BLaER1 treated with 17β-estradiol and CSF1 and Interleukin-3, amounts not matched to agents 10 nM and 100 nM (cell line): ENCODE measurements around the gene CARD14.

Experiments
- H3K27ac ChIP-seq, 11 experiments: shearing (Covaris generic); formaldehyde crosslinking; 2 replicates each; pipeline ENCODE4 v1.8.1; 2022
- H3K27me3 ChIP-seq, 11 experiments: shearing (Covaris generic); formaldehyde crosslinking; 2 replicates each; pipeline ENCODE4 v1.8.1; 2022
- H3K36me3 ChIP-seq, 11 experiments: shearing (Covaris generic); formaldehyde crosslinking; 2 replicates each; pipeline ENCODE4 v1.8.1; 2022
- H3K4me1 ChIP-seq, 10 experiments: shearing (Covaris generic); formaldehyde crosslinking; 2 replicates each; pipeline ENCODE4 v1.8.1; 2022
- H3K4me2 ChIP-seq, 11 experiments: shearing (Covaris generic); formaldehyde crosslinking; 2 replicates each; pipeline ENCODE4 v1.8.1; 2022
- H3K4me3 ChIP-seq, 10 experiments: shearing (Covaris generic); formaldehyde crosslinking; 2 replicates each; pipeline ENCODE4 v1.8.1; 2022
- H3K9ac ChIP-seq, 11 experiments: shearing (Covaris generic); formaldehyde crosslinking; 2 replicates each; pipeline ENCODE4 v1.8.1; 2022
- H3K9me3 ChIP-seq, 11 experiments: shearing (Covaris generic); formaldehyde crosslinking; replicated peaks in 1 of 11; 2 replicates each; pipeline ENCODE4 v1.8.1; 2022
- H4K20me1 ChIP-seq, 11 experiments: shearing (Covaris generic); formaldehyde crosslinking; 2 replicates each; pipeline ENCODE4 v1.8.1; 2022
- Cebpa-rat ChIP-seq, 11 experiments: shearing (Covaris generic); IDR thresholded peaks; 2 replicates each; pipeline ENCODE4 v1.8.1; 2022

CARD14 gene

DNA sequence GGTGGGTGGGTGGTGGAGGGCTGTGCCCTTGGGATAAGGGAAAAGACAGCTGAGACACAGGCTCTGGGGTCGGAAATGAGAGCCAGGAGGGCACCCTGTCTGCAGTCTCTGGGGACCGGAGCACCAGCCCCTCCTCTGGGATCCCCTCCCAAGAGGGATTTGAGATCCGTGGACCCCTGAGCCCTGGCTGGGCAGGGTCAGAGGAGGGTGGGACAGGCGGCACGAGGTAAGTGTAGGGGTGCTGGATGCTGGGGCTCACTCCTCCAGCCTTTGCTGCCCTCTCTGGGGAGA, 49.9 kb downstream of the CARD14 start:
- H3K27me3 ChIP-seq, result peaks cover 6 to 48% (median 23%) of the 10 kb centered on the region in 11 experiments; a peak in 21 of 22 replicates
- H3K4me3 ChIP-seq, result peak overlapping the region; percentile 60 to 97 (median 82)
- H3K4me2 ChIP-seq, result peak overlapping the region; percentile 90 to 100 (median 98)
- peaks cover 0 to 63% (median 7%) of the 10 kb centered on the region in 11 experiments; a peak in 11 of 22 replicates for H3K36me3 ChIP-seq
- H3K27ac ChIP-seq, result peak overlapping the region; percentile 72 to 98 (median 93)
- H3K9me3 ChIP-seq, result no peaks in the 10 kb centered on the region
- H3K9ac ChIP-seq, result peak overlapping the region; percentile 77 to 97 (median 93)
- TF ChIP-seq Cebpa-rat (IDR thresholded peaks at IDR 0.05), result no peak
- peaks cover 7 to 74% (median 33%) of the 10 kb centered on the region in 11 experiments; a peak in 18 of 22 replicates for H4K20me1 ChIP-seq
- H3K4me1 ChIP-seq, result peaks cover 38 to 75% (median 48%) of the 10 kb centered on the region in 10 experiments

DNA sequence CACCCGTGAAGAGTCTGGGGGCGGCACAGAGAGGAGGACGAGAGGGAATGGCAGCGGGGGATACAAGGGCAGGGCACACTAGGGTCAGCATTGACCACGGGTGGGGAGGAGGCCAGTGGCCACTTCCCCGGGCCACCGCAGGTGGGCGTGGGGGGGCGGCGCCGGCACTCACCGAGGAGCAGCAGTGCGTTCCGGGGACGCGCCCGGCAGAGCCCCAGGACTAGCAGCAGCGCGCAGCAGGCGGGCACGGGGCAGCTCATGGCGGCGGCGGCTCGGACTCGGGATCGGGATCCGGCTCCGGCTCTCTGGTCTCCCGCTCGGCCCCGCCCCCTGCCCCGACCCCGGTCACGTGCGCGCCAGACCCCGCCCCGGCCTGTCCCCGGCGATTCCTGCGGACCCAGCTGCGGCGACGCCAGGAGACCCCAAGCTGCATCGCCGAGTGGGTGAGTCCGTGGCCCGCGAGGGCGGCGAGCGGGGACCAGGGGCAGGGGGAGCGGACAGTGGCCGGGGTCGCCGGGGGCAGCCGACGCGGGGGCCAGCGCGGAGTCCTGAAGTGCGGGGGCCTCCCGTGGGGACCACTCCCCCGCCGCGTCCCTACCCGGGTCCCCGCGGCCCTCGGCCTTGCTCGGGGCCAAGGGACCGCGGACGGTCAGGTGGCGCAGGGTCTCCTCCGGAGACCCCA, 50.4 kb downstream of the CARD14 start, which contains the start of the genes SGSH and SLC26A11:
SGSH (minus strand) TSS at position 280 of the 682 bp plus-strand sequence; CDS start at position 260, 20 bp downstream.
SLC26A11 (plus strand) TSS at position 374 of the 682 bp plus-strand sequence. CDS start 1,134 bp downstream, outside the sequence.
- Histone ChIP-seq H3K27me3 (peaks cover 6 to 48% (median 23%) of the 10 kb centered on the region in 11 experiments; a peak in 21 of 22 replicates), H3K4me3 (peak within 1 kb of the TSS; percentile 60 to 97 (median 82)), H3K9ac (peak within 1 kb of the TSS; percentile 77 to 97 (median 93)), H3K27ac (peak within 1 kb of the TSS; percentile 72 to 98 (median 93)), H3K4me2 (peak within 1 kb of the TSS; percentile 95 to 100 (median 98)), H3K4me1 (peaks cover 37 to 70% (median 46%) of the 10 kb centered on the region in 10 experiments), H3K9me3 (no peaks in the 10 kb centered on the region), H4K20me1 (peaks cover 7 to 74% (median 33%) of the 10 kb centered on the region in 11 experiments; a peak in 18 of 22 replicates), H3K36me3 (peaks cover 0 to 63% (median 7%) of the 10 kb centered on the region in 11 experiments; a peak in 10 of 22 replicates)
- TF ChIP-seq Cebpa-rat (IDR thresholded peaks at IDR 0.05), result no peak

DNA sequence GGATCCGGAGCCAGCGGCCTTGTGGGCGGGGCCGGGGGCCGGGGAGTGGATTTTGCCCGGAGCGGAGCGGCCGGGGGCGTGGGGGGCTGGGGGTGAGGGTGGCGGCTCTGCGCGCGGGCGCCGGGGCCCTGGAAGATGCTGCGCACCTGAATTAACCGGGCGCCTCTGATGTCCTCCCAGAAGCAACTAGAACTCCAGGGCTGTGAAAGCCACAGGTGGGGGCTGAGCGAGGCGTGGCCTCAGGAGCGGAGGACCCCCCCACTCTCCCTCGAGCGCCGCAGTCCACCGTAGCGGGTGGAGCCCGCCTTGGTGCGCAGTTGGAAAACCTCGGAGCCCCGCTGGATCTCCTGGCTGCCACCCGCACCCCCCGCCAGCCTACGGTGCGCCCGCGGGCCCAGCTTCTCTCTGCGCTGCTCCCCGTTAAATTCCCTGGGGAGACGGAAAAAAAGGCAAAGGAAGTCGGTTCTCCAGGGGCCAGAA, 50.9 kb downstream of the CARD14 start:
- Histone ChIP-seq H3K4me1 (peaks cover 37 to 65% (median 46%) of the 10 kb centered on the region in 10 experiments), H3K36me3 (peaks cover 0 to 63% (median 7%) of the 10 kb centered on the region in 11 experiments; a peak in 10 of 22 replicates), H3K4me2 (peak overlapping the region; percentile 95 to 100 (median 98)), H3K9me3 (no peaks in the 10 kb centered on the region), H3K4me3 (peak overlapping the region; percentile 60 to 97 (median 82)), H3K27ac (peak overlapping the region in 9 of 11 experiments; percentile 82 to 98 (median 95); a peak in 16 of 22 replicates), H4K20me1 (peaks cover 7 to 74% (median 33%) of the 10 kb centered on the region in 11 experiments; a peak in 18 of 22 replicates), H3K9ac (peak overlapping the region; percentile 77 to 97 (median 93); a peak in 21 of 22 replicates), H3K27me3 (peaks cover 6 to 48% (median 23%) of the 10 kb centered on the region in 11 experiments; a peak in 21 of 22 replicates)
- TF ChIP-seq Cebpa-rat (IDR thresholded peaks at IDR 0.05), result no peak

DNA sequence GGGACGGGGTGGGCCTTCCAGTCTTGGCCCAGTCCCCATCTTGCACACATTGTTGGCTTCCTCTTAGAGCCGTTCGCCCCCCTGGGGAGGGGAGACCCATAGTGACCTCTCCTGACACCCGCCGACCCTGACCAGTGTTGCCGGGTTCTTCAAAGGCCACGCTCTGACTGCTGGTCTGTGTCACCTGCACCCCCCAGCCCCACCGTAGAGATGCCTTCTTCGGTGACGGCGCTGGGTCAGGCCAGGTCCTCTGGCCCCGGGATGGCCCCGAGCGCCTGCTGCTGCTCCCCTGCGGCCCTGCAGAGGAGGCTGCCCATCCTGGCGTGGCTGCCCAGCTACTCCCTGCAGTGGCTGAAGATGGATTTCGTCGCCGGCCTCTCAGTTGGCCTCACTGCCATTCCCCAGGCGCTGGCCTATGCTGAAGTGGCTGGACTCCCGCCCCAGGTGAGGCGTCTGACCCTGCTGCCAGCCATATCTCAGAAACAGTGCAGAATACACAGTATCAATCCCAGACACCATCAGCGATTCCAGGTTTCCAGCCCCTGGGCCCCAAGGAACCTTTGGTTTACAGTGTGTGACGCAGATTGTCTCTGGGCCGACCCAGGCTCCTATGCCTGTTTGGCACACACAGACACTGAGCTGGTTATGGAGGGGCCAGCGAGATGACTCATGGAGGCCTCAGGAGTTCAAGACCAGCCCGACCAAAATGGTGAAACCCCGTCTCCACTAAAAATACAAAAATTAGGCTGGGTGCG, 51.7 kb downstream of the CARD14 start:
- peaks cover 37 to 57% (median 46%) of the 10 kb centered on the region in 10 experiments for H3K4me1 ChIP-seq
- no peak overlapping the region for H3K27ac ChIP-seq
- H3K9ac ChIP-seq, result peak overlapping the region in 4 of 11 experiments; percentile 85 to 97 (median 96); a peak in 5 of 22 replicates
- peak overlapping the region; percentile 95 to 100 (median 98) for H3K4me2 ChIP-seq
- H3K27me3 ChIP-seq, result peaks cover 6 to 48% (median 23%) of the 10 kb centered on the region in 11 experiments; a peak in 21 of 22 replicates
- peak overlapping the region in 7 of 10 experiments; percentile 78 to 97 (median 90); a peak in 11 of 20 replicates for H3K4me3 ChIP-seq
- H4K20me1 ChIP-seq, result peaks cover 7 to 73% (median 33%) of the 10 kb centered on the region in 11 experiments; a peak in 18 of 22 replicates
- no peak for TF ChIP-seq Cebpa-rat (IDR thresholded peaks at IDR 0.05)
- H3K36me3 ChIP-seq, result peaks cover 0 to 63% (median 2%) of the 10 kb centered on the region in 11 experiments; a peak in 10 of 22 replicates
- no peaks in the 10 kb centered on the region for H3K9me3 ChIP-seq

DNA sequence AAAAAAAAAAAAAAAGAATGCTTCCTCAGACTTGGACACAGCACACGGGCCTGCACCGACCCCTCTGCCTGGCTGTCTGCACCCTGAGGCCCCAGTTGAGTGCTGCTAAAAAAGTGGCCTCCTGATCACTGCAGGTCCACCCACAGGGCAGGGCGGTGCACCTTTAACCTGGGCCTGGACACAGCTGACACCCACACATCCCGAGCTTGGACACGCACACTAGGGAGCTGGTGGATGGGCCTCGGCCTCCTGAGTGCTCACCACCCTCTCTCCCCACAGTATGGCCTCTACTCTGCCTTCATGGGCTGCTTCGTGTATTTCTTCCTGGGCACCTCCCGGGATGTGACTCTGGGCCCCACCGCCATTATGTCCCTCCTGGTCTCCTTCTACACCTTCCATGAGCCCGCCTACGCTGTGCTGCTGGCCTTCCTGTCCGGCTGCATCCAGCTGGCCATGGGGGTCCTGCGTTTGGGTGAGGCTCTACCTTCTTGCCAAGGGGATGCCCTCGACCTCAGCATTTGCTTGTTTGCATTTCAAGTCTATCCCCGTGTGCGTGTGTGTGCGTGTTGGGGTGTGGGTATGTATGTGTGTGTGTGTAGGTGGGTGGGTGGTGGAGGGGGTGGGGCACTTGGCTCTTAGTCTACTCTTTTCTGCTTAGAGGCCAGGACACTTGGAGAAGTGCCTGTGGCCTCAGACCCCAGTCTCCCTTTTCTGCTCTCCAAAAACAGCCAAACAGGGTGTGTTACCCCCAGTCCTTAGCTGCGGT, 52.7 kb downstream of the CARD14 start:
- no peak for TF ChIP-seq Cebpa-rat (IDR thresholded peaks at IDR 0.05)
- no peak overlapping the region for H3K9ac ChIP-seq
- no peaks in the 10 kb centered on the region for H3K9me3 ChIP-seq
- H3K36me3 ChIP-seq, result peaks cover 0 to 63% (median 0%) of the 10 kb centered on the region in 11 experiments; a peak in 8 of 22 replicates
- no peak overlapping the region for H3K27ac ChIP-seq
- peaks cover 7 to 66% (median 31%) of the 10 kb centered on the region in 11 experiments; a peak in 18 of 22 replicates for H4K20me1 ChIP-seq
- H3K4me2 ChIP-seq, result peak overlapping the region in 10 of 11 experiments; percentile 12 to 95 (median 48); a peak in 17 of 22 replicates
- peaks cover 36 to 48% (median 43%) of the 10 kb centered on the region in 10 experiments for H3K4me1 ChIP-seq
- H3K27me3 ChIP-seq, result peaks cover 6 to 47% (median 23%) of the 10 kb centered on the region in 11 experiments; a peak in 21 of 22 replicates
- H3K4me3 ChIP-seq, result no peak overlapping the region

DNA sequence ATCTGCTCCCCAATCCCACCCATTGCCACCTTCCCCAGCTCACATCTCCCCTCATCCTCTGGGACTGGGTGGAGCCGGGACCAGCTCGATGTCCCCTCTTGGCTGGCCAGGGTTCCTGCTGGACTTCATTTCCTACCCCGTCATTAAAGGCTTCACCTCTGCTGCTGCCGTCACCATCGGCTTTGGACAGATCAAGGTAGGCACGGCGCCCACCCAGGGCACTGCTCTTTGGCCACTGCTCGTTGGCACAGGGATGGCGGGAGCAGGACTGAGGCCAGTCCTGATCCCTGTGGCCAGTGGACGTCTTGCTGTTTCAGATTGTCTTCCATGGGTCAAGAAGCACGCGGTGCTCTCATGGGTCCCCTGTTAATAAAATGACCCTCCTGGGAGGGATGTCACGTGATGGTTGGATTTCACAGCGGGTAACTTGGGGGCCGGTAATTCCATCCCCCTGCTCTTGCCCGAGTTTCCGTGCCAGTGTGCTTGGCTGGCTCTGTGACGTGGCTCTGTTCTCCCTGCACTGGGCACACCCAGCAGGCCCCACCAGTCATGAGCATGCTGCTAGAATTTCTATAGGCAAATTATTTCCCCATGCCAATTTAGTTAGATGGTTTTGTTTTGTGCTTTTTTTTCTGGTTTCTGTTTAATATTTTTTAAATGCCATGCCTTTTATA, 53.4 kb downstream of the CARD14 start:
- Histone ChIP-seq H4K20me1 (peaks cover 7 to 59% (median 26%) of the 10 kb centered on the region in 11 experiments; a peak in 17 of 22 replicates), H3K9ac (0 out of 22 replicates have a peak overlapping the region, but pooled peaks of 2 of the 11 experiments have one; percentile 5 to 27), H3K4me2 (peak overlapping the region; percentile 12 to 95 (median 48)), H3K9me3 (no peaks in the 10 kb centered on the region), H3K27me3 (peaks cover 6 to 41% (median 23%) of the 10 kb centered on the region in 11 experiments; a peak in 21 of 22 replicates), H3K4me1 (peaks cover 29 to 43% (median 37%) of the 10 kb centered on the region in 10 experiments), H3K27ac (no peak overlapping the region), H3K4me3 (no peak overlapping the region), H3K36me3 (peaks cover 0 to 63% (median 0%) of the 10 kb centered on the region in 11 experiments; a peak in 4 of 22 replicates)
- TF ChIP-seq Cebpa-rat (IDR thresholded peaks at IDR 0.05), result no peak

DNA sequence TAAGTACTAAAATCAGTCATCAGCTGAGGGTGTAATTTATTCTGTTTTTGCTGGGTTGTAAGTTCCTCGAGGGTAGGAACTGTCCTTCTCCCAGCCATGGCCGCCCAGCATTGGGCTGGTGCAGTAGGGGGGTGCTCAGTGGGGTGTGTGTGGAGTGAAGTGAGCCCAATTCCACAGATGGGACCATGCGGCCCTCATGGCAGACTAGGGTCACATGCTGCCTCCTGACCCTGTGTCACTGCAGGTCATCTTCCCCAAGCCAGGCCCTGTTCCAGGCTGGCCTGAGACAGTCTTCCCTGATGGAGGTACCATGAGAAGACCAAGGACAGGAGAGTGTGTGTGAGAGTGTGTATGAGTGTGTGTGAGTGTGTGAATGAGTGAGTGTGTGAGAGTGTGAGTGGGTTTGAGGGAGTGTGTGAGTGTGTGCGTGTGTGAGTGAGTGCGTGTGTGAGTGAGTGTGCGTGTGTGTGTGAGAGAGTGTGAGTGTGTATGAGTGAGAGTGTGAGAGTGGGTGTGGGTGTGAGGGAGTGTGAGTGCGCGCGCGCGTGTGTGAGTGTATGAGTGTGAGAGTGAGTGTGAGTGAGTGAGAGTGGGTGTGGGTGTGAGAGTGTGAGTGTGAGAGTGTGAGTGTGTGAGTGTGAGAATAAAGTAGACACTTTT, 54.1 kb downstream of the CARD14 start:
- no peaks in the 10 kb centered on the region for H3K9me3 ChIP-seq
- no peak overlapping the region for H3K27ac ChIP-seq
- H3K4me2 ChIP-seq, result peak overlapping the region; percentile 12 to 95 (median 48); a peak in 14 of 22 replicates
- H3K4me3 ChIP-seq, result no peak overlapping the region
- no peak for TF ChIP-seq Cebpa-rat (IDR thresholded peaks at IDR 0.05)
- peaks cover 7 to 52% (median 19%) of the 10 kb centered on the region in 11 experiments; a peak in 16 of 22 replicates for H4K20me1 ChIP-seq
- H3K36me3 ChIP-seq, result peaks cover 0 to 63% (median 0%) of the 10 kb centered on the region in 11 experiments; a peak in 4 of 22 replicates
- H3K9ac ChIP-seq, result no peak overlapping the region
- peaks cover 6 to 39% (median 23%) of the 10 kb centered on the region in 11 experiments; a peak in 21 of 22 replicates for H3K27me3 ChIP-seq
- peaks cover 22 to 38% (median 30%) of the 10 kb centered on the region in 10 experiments for H3K4me1 ChIP-seq
